ENCODE measurements around the gene TOMM22. TPM values are rescaled to one million over a fixed set of nuclear protein-coding genes. Genes with fewer than 3 reads are reported as not detected.

Gene TOMM22
- total and polyA plus RNA-seq, 8 donors, result 11.6 to 35.8 (median 27.4) TPM

- Histone ChIP-seq H3K27ac (no peak overlapping the region), H3K36me3 (peaks cover 4 to 76% (median 57%) of the 10 kb centered on the region in 3 donors), H3K9me3 (no peaks in the 10 kb centered on the region), H3K4me3 (no peak overlapping the region), H3K27me3 (no peaks in the 10 kb centered on the region), H3K4me1 (peaks cover 12 to 18% (median 16%) of the 10 kb centered on the region in 3 donors)
- no peak for ATAC-seq
- no peak for FAIRE-seq
- peak in 1 of 6 donors; percentile 39 for DNase-seq
- 92 to 93% methylated on average over 14 to 15 of the region's 15 CpGs for WGBS, 2 donors
- intact Hi-C loops (cut with DNase I), result no loop called here
- TF ChIP-seq, protein P1, sequence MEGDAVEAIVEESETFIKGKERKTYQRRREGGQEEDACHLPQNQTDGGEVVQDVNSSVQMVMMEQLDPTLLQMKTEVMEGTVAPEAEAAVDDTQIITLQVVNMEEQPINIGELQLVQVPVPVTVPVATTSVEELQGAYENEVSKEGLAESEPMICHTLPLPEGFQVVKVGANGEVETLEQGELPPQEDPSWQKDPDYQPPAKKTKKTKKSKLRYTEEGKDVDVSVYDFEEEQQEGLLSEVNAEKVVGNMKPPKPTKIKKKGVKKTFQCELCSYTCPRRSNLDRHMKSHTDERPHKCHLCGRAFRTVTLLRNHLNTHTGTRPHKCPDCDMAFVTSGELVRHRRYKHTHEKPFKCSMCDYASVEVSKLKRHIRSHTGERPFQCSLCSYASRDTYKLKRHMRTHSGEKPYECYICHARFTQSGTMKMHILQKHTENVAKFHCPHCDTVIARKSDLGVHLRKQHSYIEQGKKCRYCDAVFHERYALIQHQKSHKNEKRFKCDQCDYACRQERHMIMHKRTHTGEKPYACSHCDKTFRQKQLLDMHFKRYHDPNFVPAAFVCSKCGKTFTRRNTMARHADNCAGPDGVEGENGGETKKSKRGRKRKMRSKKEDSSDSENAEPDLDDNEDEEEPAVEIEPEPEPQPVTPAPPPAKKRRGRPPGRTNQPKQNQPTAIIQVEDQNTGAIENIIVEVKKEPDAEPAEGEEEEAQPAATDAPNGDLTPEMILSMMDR (IDR thresholded peaks at IDR 0.05), result no peak
These were observed 46.0 kb downstream of the TOMM22 start for GRCh38 chr22:38727530-38728451.

DNA sequence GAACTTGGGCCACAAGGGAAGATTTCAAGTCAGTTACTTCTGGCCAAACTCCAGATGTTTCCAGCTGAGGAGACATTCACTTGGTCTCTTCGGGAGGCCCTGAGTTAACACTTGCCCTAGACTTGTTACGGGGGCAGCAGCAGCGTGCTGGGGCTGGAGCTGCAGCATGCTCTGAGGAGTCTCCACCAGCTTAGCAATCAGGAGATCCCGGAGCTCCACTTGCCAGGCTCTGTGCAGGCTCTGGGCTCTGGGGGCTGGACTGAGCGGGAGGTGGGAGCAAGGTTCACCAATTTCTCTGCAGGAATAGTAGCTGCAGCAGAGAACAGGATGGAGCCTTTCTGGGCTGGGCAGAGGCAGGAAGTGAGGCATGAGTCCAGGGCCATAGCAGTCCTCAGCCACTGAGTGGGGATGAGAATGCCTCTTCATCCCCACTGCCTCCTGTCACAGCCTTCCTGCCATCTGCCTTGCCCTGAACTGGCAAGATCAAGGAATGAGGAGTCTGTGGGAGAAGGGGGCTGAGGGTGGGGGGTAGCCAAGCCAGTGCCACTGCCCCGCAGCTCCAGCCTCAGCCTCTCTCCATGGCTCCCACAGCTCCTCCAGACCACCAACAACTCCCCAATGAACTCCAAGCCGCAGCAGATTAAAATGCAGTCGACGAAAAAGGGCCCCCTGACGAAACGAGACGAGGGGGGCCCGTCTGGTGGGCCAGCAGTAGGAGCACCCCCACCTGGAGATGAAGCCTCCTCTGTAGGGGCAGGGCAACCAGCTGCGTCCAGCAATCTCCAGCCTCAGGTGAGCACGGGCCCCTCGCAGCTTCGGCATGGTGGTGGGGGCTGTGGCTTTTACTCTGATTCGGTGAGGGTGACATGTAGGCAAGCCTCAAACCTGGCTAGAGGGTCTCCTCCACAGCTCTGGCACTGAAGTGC lies 47.4 kb downstream of the TOMM22 start:
- Histone ChIP-seq H3K9me3 (no peaks in the 10 kb centered on the region), H3K36me3 (peaks cover 4 to 65% (median 57%) of the 10 kb centered on the region in 3 donors), H3K27ac (no peak overlapping the region), H3K4me3 (no peak overlapping the region), H3K27me3 (no peaks in the 10 kb centered on the region), H3K4me1 (peaks cover 26 to 31% (median 29%) of the 10 kb centered on the region in 3 donors)
- FAIRE-seq (no peak), DNase-seq (peak in 1 of 6 donors; percentile 48), ATAC-seq (no peak)
- WGBS, 2 donors, result 90 to 93% methylated on average over 18 of the region's 18 CpGs
- intact Hi-C loops (cut with DNase I), result no loop called here
- TF ChIP-seq, protein P1 (IDR thresholded peaks at IDR 0.05), result no peak

GRCh38 chr22:38729946-38730345 lies 48.2 kb downstream of the TOMM22 start:
- no peak for FAIRE-seq
- peaks cover 4 to 57% (median 51%) of the 10 kb centered on the region in 3 donors for H3K36me3 ChIP-seq

GRCh38 chr22:38730411-38730871 lies 48.7 kb downstream of the TOMM22 start:
- no peak for FAIRE-seq
- no peaks in the 10 kb centered on the region for H3K9me3 ChIP-seq
- no peak for ATAC-seq
- intact Hi-C loops (cut with DNase I), result no loop called here
- DNase-seq, result peak in 1 of 6 donors; percentile 64
- WGBS, 2 donors, result 96 to 97% methylated on average over 13 of the region's 13 CpGs
- TF ChIP-seq, protein P1 (IDR thresholded peaks at IDR 0.05), result no peak
- no peaks in the 10 kb centered on the region for H3K27me3 ChIP-seq
- peaks cover 4 to 56% (median 46%) of the 10 kb centered on the region in 3 donors for H3K36me3 ChIP-seq
- no peak overlapping the region for H3K27ac ChIP-seq
- H3K4me1 ChIP-seq, result peaks cover 31 to 40% (median 37%) of the 10 kb centered on the region in 3 donors
- no peak overlapping the region for H3K4me3 ChIP-seq

More at GRCh38 chr22:38729946-38730345, 48.2 kb downstream of the TOMM22 start:
- 90 to 92% methylated on average over 6 of the region's 6 CpGs for whole genome bisulfite sequencing, 2 donors
- peak in 1 of 6 donors; percentile 20 for DNase-seq
- no peak for ATAC-seq
- intact Hi-C loops (cut with DNase I), result no loop called here
- H3K27me3 ChIP-seq, result no peaks in the 10 kb centered on the region
- no peaks in the 10 kb centered on the region for H3K9me3 ChIP-seq
- H3K4me3 ChIP-seq, result no peak overlapping the region
- TF ChIP-seq, protein P1 (IDR thresholded peaks at IDR 0.05), result no peak
- H3K27ac ChIP-seq, result no peak overlapping the region
- peaks cover 31 to 37% (median 37%) of the 10 kb centered on the region in 3 donors for H3K4me1 ChIP-seq

Measured in pancreas (tissue), 10 donors.